Measurements from ENCODE around the gene KMT2D. TPM values are rescaled to one million over a fixed set of nuclear protein-coding genes. Genes with fewer than 3 reads are reported as not detected.

The KMT2D gene
- total and polyA plus RNA-seq, 8 donors: 3.2 to 220 (median 82.3) TPM

- intact Hi-C loops (cut with DNase I; ENCODE audit: low total_unique reads): no loop called here
- peaks cover 84 to 100% (median 97%) of the 10 kb centered on the region in 4 donors for H3K36me3 ChIP-seq
Measured at GRCh38 chr12:49030119-49030518, 30.5 kb downstream of the KMT2D start.

DNA sequence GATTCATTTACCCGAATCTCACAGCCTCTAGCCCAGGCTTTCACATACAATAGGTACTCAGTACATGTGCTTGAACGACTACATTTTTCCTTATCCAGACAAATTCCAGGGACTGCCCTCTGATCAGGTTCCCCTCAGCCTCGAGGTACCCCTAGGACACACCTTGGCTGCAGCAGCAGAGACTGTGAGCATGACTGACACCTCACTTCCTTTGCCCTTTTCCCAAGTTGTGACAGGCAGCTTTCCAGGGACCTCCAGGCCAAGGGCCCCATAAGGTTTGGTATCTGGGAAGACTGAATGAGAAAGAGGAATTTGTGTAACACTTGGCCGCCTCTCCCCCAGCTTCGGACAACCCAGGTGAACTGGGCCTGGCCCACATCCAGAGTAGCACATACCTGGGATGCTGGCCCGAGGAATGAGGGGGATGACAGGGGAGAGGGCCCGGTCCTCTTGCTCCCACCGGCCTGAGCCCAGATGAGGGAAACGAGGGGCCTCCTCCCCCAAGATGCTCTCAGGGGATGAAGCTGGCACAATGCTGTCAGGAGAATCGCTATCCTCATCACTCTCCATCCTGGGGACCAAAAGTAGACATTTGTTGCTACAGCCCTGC lies 31.8 kb downstream of the KMT2D start:
- Histone ChIP-seq H3K36me3 (peaks cover 84 to 100% (median 97%) of the 10 kb centered on the region in 4 donors), H3K4me1 (no peaks in the 10 kb centered on the region), H3K4me3 (no peak overlapping the region), H3K27me3 (no peaks in the 10 kb centered on the region), H3K9me3 (no peaks in the 10 kb centered on the region), H3K27ac (no peak overlapping the region)
- no peak for DNase-seq
- TF ChIP-seq, protein P1, sequence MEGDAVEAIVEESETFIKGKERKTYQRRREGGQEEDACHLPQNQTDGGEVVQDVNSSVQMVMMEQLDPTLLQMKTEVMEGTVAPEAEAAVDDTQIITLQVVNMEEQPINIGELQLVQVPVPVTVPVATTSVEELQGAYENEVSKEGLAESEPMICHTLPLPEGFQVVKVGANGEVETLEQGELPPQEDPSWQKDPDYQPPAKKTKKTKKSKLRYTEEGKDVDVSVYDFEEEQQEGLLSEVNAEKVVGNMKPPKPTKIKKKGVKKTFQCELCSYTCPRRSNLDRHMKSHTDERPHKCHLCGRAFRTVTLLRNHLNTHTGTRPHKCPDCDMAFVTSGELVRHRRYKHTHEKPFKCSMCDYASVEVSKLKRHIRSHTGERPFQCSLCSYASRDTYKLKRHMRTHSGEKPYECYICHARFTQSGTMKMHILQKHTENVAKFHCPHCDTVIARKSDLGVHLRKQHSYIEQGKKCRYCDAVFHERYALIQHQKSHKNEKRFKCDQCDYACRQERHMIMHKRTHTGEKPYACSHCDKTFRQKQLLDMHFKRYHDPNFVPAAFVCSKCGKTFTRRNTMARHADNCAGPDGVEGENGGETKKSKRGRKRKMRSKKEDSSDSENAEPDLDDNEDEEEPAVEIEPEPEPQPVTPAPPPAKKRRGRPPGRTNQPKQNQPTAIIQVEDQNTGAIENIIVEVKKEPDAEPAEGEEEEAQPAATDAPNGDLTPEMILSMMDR (IDR thresholded peaks at IDR 0.05): no peak
- no peak for TF ChIP-seq POLR2A (IDR thresholded peaks at IDR 0.05)
- intact Hi-C loops (cut with DNase I; ENCODE audit: low total_unique reads): no loop called here
- 85 to 89% (median 86%) methylated on average over 8 to 10 of the region's 10 CpGs for WGBS, 5 donors

More at GRCh38 chr12:49030119-49030518, 30.5 kb downstream of the KMT2D start:
- WGBS, 5 donors: 86 to 92% (median 90%) methylated on average over 4 to 8 of the region's 8 CpGs
- no peak for DNase-seq
- Histone ChIP-seq H3K27ac (no peak overlapping the region), H3K27me3 (no peaks in the 10 kb centered on the region), H3K9me3 (no peaks in the 10 kb centered on the region), H3K4me1 (no peaks in the 10 kb centered on the region), H3K4me3 (no peak overlapping the region)
- TF ChIP-seq POLR2AphosphoS5 (IDR thresholded peaks at IDR 0.05) (no peak), EP300 (IDR thresholded peaks at IDR 0.05) (no peak), POLR2A (IDR thresholded peaks at IDR 0.05) (no peak)
- TF ChIP-seq, protein P1 (IDR thresholded peaks at IDR 0.05): no peak

DNA sequence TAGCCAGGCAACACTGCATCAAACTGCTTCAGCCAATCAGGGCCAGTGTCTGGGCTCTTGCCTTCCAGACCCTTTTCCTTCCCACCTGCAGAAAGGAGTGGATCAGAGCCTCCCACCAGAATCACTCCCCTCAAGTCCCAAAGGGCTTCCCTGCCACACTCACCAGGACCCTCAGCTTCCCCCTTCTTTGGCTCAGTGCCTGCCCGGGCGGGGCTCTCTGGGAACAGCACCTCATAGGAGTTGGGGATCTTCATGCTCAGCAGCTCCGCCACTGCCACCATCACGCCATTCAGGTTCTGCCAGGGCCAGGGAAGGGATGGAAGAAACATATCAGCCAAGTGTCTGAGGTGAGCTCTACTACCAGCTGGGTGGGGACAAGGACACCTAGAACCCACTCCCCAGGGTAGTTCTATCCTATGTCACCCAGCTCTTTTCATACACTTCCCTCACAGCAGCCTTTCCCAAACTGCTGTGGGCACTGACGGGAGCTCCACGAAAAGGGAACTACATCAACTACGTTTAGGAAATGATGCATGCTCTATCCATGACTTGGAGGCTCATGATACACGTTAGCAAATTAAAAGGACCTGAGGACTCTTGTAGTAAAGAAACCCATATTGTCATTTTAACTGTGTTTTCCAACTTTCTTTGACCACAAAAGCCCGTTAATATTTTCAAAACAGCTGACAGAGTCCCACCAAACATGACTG lies 32.6 kb downstream of the KMT2D start:
- TF ChIP-seq, protein P1 (IDR thresholded peaks at IDR 0.05): no peak
- TF ChIP-seq POLR2AphosphoS5 (IDR thresholded peaks at IDR 0.05): no peak
- TF ChIP-seq POLR2A (IDR thresholded peaks at IDR 0.05): no peak
- TF ChIP-seq EP300 (IDR thresholded peaks at IDR 0.05): no peak
- Histone ChIP-seq H3K36me3 (peaks cover 77 to 100% (median 97%) of the 10 kb centered on the region in 4 donors), H3K4me3 (no peak overlapping the region), H3K27ac (no peak overlapping the region), H3K9me3 (no peaks in the 10 kb centered on the region), H3K4me1 (no peaks in the 10 kb centered on the region), H3K27me3 (no peaks in the 10 kb centered on the region)
- intact Hi-C loops (cut with DNase I; ENCODE audit: low total_unique reads): no loop called here
- no peak for DNase-seq
- WGBS, 5 donors: 89 to 94% (median 93%) methylated on average over 9 of the region's 9 CpGs

DNA sequence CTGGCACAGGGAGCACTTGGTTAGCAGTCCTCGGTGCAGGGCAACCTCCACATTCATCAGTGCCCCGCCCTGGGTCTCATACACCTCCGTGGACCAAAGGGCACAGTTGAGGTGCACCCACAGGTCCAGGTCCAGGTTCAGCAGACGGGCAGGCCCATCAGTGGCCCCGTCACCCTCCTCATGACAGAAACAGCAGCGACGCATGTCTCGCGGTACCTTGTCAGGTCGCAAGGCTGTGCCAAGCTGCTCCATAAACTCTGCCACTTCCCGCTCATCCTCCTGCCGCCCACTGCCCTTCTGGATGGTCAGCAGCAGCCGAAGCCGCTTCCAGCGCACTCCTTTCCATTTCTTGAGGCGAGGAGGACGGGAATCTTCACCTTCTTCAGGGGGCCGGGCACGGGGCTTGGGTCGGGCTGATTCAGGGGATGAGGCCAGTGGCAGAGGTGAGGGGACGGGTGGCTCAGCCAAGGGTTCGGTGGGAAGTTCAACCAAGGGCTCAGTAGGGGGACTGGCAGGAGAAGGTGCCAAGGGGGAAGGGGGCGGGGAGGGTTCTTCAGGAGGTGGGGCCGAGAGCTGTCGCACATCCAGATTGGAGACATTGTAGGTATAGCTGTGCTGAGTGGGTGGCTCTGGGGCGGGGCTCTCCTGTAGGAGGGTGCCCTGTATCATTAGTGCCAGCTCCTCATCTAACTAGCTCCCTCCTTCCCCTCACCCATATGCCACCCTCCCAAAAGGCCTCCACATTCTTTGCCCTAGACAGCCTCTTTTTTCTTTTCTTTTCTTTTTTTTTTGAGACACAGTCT lies 33.7 kb downstream of the KMT2D start:
- Histone ChIP-seq H3K36me3 (peaks cover 77 to 100% (median 97%) of the 10 kb centered on the region in 4 donors), H3K4me1 (no peaks in the 10 kb centered on the region), H3K9me3 (no peaks in the 10 kb centered on the region), H3K4me3 (no peak overlapping the region), H3K27me3 (no peaks in the 10 kb centered on the region), H3K27ac (no peak overlapping the region)
- WGBS, 5 donors: 90 to 95% (median 91%) methylated on average over 26 of the region's 26 CpGs
- no peak for DNase-seq
- TF ChIP-seq POLR2A (IDR thresholded peaks at IDR 0.05) (no peak), EP300 (IDR thresholded peaks at IDR 0.05) (no peak), POLR2AphosphoS5 (IDR thresholded peaks at IDR 0.05) (no peak)
- TF ChIP-seq, protein P1 (IDR thresholded peaks at IDR 0.05): no peak
- intact Hi-C loops (cut with DNase I; ENCODE audit: low total_unique reads): no loop called here
